CD4-positive, alpha-beta T cell treated with Interleukin-17A for 1 hour (primary cell): ENCODE results near the gene METTL16.
"Not testable (repeated sequence)": the region's sequence is repeated elsewhere in the genome, so short reads cannot be mapped to it uniquely, and the experiment has no call there.

Experiments used
- DNase-seq: peaks from one replicate; pipeline ENCODE4 v3.0.0-alpha.2; 2020

Gene METTL16

GRCh38 chr17:2502871-2503580, 8.7 kb downstream of the METTL16 start:
- DNase-seq: no peak

- DNase-seq: no peak
Measured at GRCh38 chr17:2500446-2500845, 11.2 kb downstream of the METTL16 start.

GRCh38 chr17:2489286-2489685, 22.4 kb downstream of the METTL16 start:
- DNase-seq: not testable (repeated sequence)

- no peak for DNase-seq
Measured at GRCh38 chr17:2487306-2487705, 24.4 kb downstream of the METTL16 start.

- not testable (repeated sequence) for DNase-seq
Measured at GRCh38 chr17:2486709-2487108, 25.0 kb downstream of the METTL16 start.

- DNase-seq: no peak
Measured at GRCh38 chr17:2485970-2486369, 25.7 kb downstream of the METTL16 start.

- no peak for DNase-seq
Measured at GRCh38 chr17:2485543-2485942, 26.1 kb downstream of the METTL16 start.

- no peak for DNase-seq
Measured at GRCh38 chr17:2484876-2485275, 26.8 kb downstream of the METTL16 start.

GRCh38 chr17:2483084-2483483, 28.6 kb downstream of the METTL16 start:
- no peak for DNase-seq

- DNase-seq: peak; percentile 56
Measured at GRCh38 chr17:2482218-2482617, 29.5 kb downstream of the METTL16 start.

GRCh38 chr17:2481760-2482159, 29.9 kb downstream of the METTL16 start:
- no peak for DNase-seq

- DNase-seq: no peak
Measured at GRCh38 chr17:2478458-2478857, 33.2 kb downstream of the METTL16 start.

GRCh38 chr17:2475056-2475455, 36.6 kb downstream of the METTL16 start:
- DNase-seq: no peak

GRCh38 chr17:2474371-2474770, 37.3 kb downstream of the METTL16 start:
- DNase-seq: no peak

GRCh38 chr17:2468270-2468669, 43.4 kb downstream of the METTL16 start:
- DNase-seq: no peak

- no peak for DNase-seq
Measured at GRCh38 chr17:2466931-2467330, 44.8 kb downstream of the METTL16 start.

GRCh38 chr17:2462481-2462880, 49.2 kb downstream of the METTL16 start:
- no peak for DNase-seq

- DNase-seq: no peak
Measured at GRCh38 chr17:2459917-2460271, 51.8 kb downstream of the METTL16 start.

GRCh38 chr17:2457913-2458312, 53.8 kb downstream of the METTL16 start:
- no peak for DNase-seq

GRCh38 chr17:2456475-2456874, 55.2 kb downstream of the METTL16 start:
- DNase-seq: no peak

GRCh38 chr17:2455956-2456355, 55.7 kb downstream of the METTL16 start:
- no peak for DNase-seq

- no peak for DNase-seq
Measured at GRCh38 chr17:2453866-2454265, 57.8 kb downstream of the METTL16 start.

GRCh38 chr17:2453325-2453724, 58.4 kb downstream of the METTL16 start:
- DNase-seq: no peak

GRCh38 chr17:2452216-2452750, 59.4 kb downstream of the METTL16 start:
- no peak for DNase-seq

- no peak for DNase-seq
Measured at GRCh38 chr17:2450016-2450650, 61.6 kb downstream of the METTL16 start.
